ENCODE measurements around the gene MYO1E. TPM values are rescaled to one million over a fixed set of nuclear protein-coding genes. Genes with fewer than 3 reads are reported as not detected.

MYO1E gene
- polyA plus RNA-seq, 1 donor from 2014 or later: 0.38 TPM

GRCh38 chr15:59322056-59322759 lies 50.5 kb downstream of the MYO1E start:
- Histone ChIP-seq H2AFZ (ENCODE audit: low read depth, low read length) (no peak overlapping the region), H3F3A (ENCODE audit: insufficient read depth, low read length, poor library complexity, severe bottlenecking) (no peaks in the 10 kb centered on the region), H3K9me3 (ENCODE audit: low read length) (no peaks in the 10 kb centered on the region), H3K36me3 (ENCODE audit: insufficient read depth, low read length) (no peaks in the 10 kb centered on the region), H3K27ac (ENCODE audit: low read length) (no peak overlapping the region), H3K9ac (ENCODE audit: low read length) (no peak overlapping the region), H3K79me2 (replicated peaks; ENCODE audit: insufficient read depth, low read length) (no peaks in the 10 kb centered on the region), H4K20me1 (ENCODE audit: insufficient read depth) (no peaks in the 10 kb centered on the region), H3K4me2 (ENCODE audit: low read length) (no peak overlapping the region), H3K9me2 (ENCODE audit: insufficient read depth, low read length) (no peaks in the 10 kb centered on the region), H3K4me3 (ENCODE audit: low read length) (no peak overlapping the region), H3K27me3 (ENCODE audit: insufficient read depth, low read depth, low read length) (no peaks in the 10 kb centered on the region)
- TF ChIP-seq CTCF (IDR thresholded peaks at IDR 0.05; ENCODE audit: poor library complexity, severe bottlenecking): no peak
- TF ChIP-seq POLR2AphosphoS5 (IDR thresholded peaks at IDR 0.05): no peak
- no peak for TF ChIP-seq MXI1 (conservative IDR thresholded peaks at IDR 0.05; ENCODE audit: poor library complexity, severe bottlenecking)

- Histone ChIP-seq H3K27ac (ENCODE audit: low read length) (no peak overlapping the region), H3F3A (ENCODE audit: insufficient read depth, low read length, poor library complexity, severe bottlenecking) (no peaks in the 10 kb centered on the region), H3K36me3 (ENCODE audit: insufficient read depth, low read length) (no peaks in the 10 kb centered on the region), H3K9me2 (ENCODE audit: insufficient read depth, low read length) (no peaks in the 10 kb centered on the region), H3K27me3 (ENCODE audit: insufficient read depth, low read depth, low read length) (no peaks in the 10 kb centered on the region), H3K9ac (ENCODE audit: low read length) (no peak overlapping the region), H3K4me2 (ENCODE audit: low read length) (no peak overlapping the region), H2AFZ (ENCODE audit: low read depth, low read length) (no peak overlapping the region), H3K4me3 (ENCODE audit: low read length) (no peak overlapping the region), H3K79me2 (replicated peaks; ENCODE audit: insufficient read depth, low read length) (no peaks in the 10 kb centered on the region), H3K9me3 (ENCODE audit: low read length) (no peaks in the 10 kb centered on the region), H4K20me1 (ENCODE audit: insufficient read depth) (no peaks in the 10 kb centered on the region)
- TF ChIP-seq MXI1 (conservative IDR thresholded peaks at IDR 0.05; ENCODE audit: poor library complexity, severe bottlenecking): no peak
- TF ChIP-seq SMC3 (conservative IDR thresholded peaks at IDR 0.05; ENCODE audit: poor library complexity): no peak
- TF ChIP-seq REST (IDR thresholded peaks at IDR 0.05; ENCODE audit: borderline replicate concordance): no peak
- TF ChIP-seq POLR2AphosphoS5 (IDR thresholded peaks at IDR 0.05): no peak
- TF ChIP-seq RAD21 (conservative IDR thresholded peaks at IDR 0.05): no peak
- TF ChIP-seq TAF1 (IDR thresholded peaks at IDR 0.05; ENCODE audit: low read depth): no peak
- TF ChIP-seq EZH2 (IDR thresholded peaks at IDR 0.05; ENCODE audit: borderline replicate concordance, insufficient read depth, low read length, poor library complexity, severe bottlenecking): no peak
- TF ChIP-seq CTCF (IDR thresholded peaks at IDR 0.05; ENCODE audit: poor library complexity, severe bottlenecking): no peak
- TF ChIP-seq EP300 (conservative IDR thresholded peaks at IDR 0.05; ENCODE audit: poor library complexity, severe bottlenecking): no peak
These were observed 51.5 kb downstream of the MYO1E start for GRCh38 chr15:59321000-59321689.
